ENCODE data around the gene CTR9.

CTR9 gene

GRCh38 chr11:10823152-10823579, 72.1 kb downstream of the CTR9 start:
- no peak for DNase-seq

DNA sequence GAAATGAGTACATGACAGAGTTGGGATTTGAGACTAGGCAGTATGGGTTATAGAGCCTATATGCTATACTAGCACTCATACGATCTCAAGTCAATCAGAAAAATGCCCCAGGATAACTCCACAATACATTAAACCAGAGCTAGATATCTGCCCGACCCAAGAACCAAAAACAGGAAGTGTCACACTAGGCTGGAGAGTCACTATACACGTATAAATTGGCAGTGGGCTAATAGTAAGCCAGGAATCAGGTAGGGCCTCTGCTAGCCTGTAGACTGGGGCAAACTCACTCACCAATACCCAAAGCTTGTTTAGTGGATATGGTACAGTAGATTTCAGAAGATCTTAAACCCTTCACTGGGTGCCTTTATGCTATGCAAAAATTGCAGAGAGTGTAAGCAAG, 73.8 kb downstream of the CTR9 start:
- peak in 2 of 4 experiments; percentile 29 to 31 for DNase-seq

GRCh38 chr11:10828402-10828801, 77.4 kb downstream of the CTR9 start:
- DNase-seq: no peak

- no peak for DNase-seq
These were observed 78.1 kb downstream of the CTR9 start for GRCh38 chr11:10829139-10829538.

Measured in suppressor macrophage (primary cell).